Measurements from ENCODE around the gene MMP19.

MMP19 gene

DNA sequence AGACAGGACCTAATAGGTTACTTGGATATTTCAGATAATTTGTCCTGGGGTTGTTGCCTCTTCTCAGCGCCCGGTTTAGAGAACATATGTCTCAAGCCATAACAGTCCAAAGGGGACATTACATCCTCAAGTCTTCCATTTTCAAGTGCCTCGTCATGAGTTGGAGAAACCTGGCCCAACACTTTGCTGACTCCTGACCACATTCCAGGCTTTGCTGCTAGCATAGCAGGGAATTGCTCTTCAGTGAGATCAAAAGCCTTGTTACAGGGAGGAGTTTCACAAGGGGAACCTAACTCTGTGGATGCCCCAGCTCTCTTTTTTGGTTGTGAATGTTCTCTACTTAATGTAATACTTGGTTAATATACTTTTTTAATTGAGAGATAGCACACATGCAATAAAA lies 8.2 kb upstream of the MMP19 start:
- H3K36me3 ChIP-seq (ENCODE audit: control insufficient read depth in 4 of 4, insufficient read depth in 4 of 4, low read length in 3 of 4), result no peaks in the 10 kb centered on the region
- H3K9me3 ChIP-seq (ENCODE audit: control extremely low read depth in 1 of 5, control insufficient read depth in 4 of 5, insufficient read depth in 2 of 5, low read depth in 1 of 5, low read length in 4 of 5), result no peaks in the 10 kb centered on the region
- peaks cover 0 to 1% (median 0%) of the 10 kb centered on the region in 5 experiments for H3K27me3 ChIP-seq (replicated peaks in 2 of 5; ENCODE audit: control insufficient read depth in 4 of 5, insufficient read depth in 5 of 5, low read length in 4 of 5)
- DNase-seq, result no peak
- 100% methylated on average over 3 of the region's 3 CpGs for WGBS (ENCODE audit: insufficient coverage)
- no peak overlapping the region for H3K27ac ChIP-seq (ENCODE audit: insufficient read depth in 1 of 2, low read depth in 1 of 2, low read length in 2 of 2, poor library complexity in 1 of 2, severe bottlenecking in 2 of 2)
- H3K4me3 ChIP-seq (ENCODE audit: control insufficient read depth in 1 of 7, extremely low read depth in 1 of 7, insufficient read depth in 4 of 7, low read depth in 2 of 7, low read length in 6 of 7), result no peak overlapping the region
- ChIA-PET CTCF (no interaction called here), POLR2A (no interaction called here)
- peaks cover 0 to 23% (median 18%) of the 10 kb centered on the region in 4 experiments for H3K4me1 ChIP-seq (ENCODE audit: control extremely low read depth in 1 of 4, control insufficient read depth in 4 of 4, insufficient read depth in 4 of 4, low read length in 3 of 4)

DNA sequence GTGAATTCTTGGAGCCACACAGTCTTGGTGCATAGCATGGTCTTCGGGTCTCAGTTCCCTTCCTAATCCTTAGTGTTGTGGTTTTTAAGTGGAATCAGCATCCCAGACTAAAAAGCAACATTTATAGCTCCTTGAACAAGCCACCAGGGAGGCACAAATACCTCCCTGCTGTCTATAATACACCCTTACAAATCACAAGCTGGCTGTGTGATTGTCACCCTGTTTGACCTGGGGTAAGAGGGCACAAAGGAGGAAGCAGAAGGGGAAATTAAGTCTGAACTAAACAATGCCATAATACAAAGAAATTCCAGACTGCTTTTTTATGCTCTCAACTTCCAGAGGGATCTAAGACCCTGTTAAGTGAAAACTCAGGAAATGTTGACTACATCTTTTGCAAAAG lies 7.7 kb upstream of the MMP19 start:
- no CpG with 5 or more reads among the region's 1 CpG for WGBS (ENCODE audit: insufficient coverage)
- CTCF ChIA-PET, result no interaction called here

DNA sequence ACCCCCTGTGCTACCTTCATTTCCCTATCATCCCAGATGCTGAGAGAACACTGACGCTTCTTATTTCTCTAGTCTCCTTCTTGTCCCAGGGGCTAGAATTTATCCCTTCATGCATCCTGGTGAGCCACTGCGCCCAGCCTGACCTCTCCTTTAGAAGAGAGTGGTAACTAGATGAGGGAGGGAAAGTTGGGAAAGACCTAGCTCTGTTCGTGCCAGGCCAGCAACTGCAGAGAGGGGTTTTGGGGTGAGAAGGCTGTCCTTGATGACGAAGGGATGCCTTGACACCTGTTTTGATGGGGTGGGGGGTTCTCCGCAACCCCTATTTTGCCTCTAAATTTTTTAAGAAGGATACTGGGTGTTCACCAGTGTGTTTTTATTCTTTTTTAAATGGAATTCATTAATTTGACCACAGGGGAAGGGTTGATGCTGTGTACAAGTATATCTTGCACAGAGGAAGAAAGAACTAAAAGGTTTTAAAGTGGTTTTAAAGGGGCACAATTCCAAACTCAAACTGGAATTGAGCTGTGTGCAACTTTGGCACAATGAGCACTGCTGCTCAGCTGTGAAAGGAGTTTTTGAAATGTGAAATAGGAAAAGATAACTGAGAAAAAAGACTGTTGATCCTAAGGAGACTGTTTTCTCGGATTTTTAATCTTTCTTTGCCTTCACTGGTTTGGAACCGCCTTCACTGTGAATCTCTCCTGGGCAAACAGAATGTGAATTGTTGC lies 7.0 kb upstream of the MMP19 start:
- Histone ChIP-seq H3K27ac (ENCODE audit: insufficient read depth in 1 of 2, low read depth in 1 of 2, low read length in 2 of 2, poor library complexity in 1 of 2, severe bottlenecking in 2 of 2) (no peak overlapping the region), H3K27me3 (replicated peaks in 2 of 5; ENCODE audit: control insufficient read depth in 4 of 5, insufficient read depth in 5 of 5, low read length in 4 of 5) (peaks cover 0 to 1% (median 0%) of the 10 kb centered on the region in 5 experiments), H3K36me3 (ENCODE audit: control insufficient read depth in 4 of 4, insufficient read depth in 4 of 4, low read length in 3 of 4) (no peaks in the 10 kb centered on the region), H3K4me1 (ENCODE audit: control extremely low read depth in 1 of 4, control insufficient read depth in 4 of 4, insufficient read depth in 4 of 4, low read length in 3 of 4) (peaks cover 0 to 23% (median 18%) of the 10 kb centered on the region in 4 experiments), H3K4me3 (ENCODE audit: control insufficient read depth in 1 of 7, extremely low read depth in 1 of 7, insufficient read depth in 4 of 7, low read depth in 2 of 7, low read length in 6 of 7) (no peak overlapping the region), H3K9me3 (ENCODE audit: control extremely low read depth in 1 of 5, control insufficient read depth in 4 of 5, insufficient read depth in 2 of 5, low read depth in 1 of 5, low read length in 4 of 5) (no peaks in the 10 kb centered on the region)
- DNase-seq, result no peak
- ChIA-PET POLR2A (no interaction called here), CTCF (no interaction called here)
- WGBS (ENCODE audit: insufficient coverage), result 100% methylated on average over 4 of the region's 7 CpGs

More for the DNA sequence above, 7.7 kb upstream of the MMP19 start:
- peaks cover 0 to 1% (median 0%) of the 10 kb centered on the region in 5 experiments for H3K27me3 ChIP-seq (replicated peaks in 2 of 5; ENCODE audit: control insufficient read depth in 4 of 5, insufficient read depth in 5 of 5, low read length in 4 of 5)
- no peaks in the 10 kb centered on the region for H3K9me3 ChIP-seq (ENCODE audit: control extremely low read depth in 1 of 5, control insufficient read depth in 4 of 5, insufficient read depth in 2 of 5, low read depth in 1 of 5, low read length in 4 of 5)
- H3K27ac ChIP-seq (ENCODE audit: insufficient read depth in 1 of 2, low read depth in 1 of 2, low read length in 2 of 2, poor library complexity in 1 of 2, severe bottlenecking in 2 of 2), result no peak overlapping the region
- H3K4me3 ChIP-seq (ENCODE audit: control insufficient read depth in 1 of 7, extremely low read depth in 1 of 7, insufficient read depth in 4 of 7, low read depth in 2 of 7, low read length in 6 of 7), result no peak overlapping the region
- POLR2A ChIA-PET, result no interaction called here
- peaks cover 0 to 23% (median 18%) of the 10 kb centered on the region in 4 experiments for H3K4me1 ChIP-seq (ENCODE audit: control extremely low read depth in 1 of 4, control insufficient read depth in 4 of 4, insufficient read depth in 4 of 4, low read length in 3 of 4)
- DNase-seq, result no peak
- H3K36me3 ChIP-seq (ENCODE audit: control insufficient read depth in 4 of 4, insufficient read depth in 4 of 4, low read length in 3 of 4), result no peaks in the 10 kb centered on the region

DNA sequence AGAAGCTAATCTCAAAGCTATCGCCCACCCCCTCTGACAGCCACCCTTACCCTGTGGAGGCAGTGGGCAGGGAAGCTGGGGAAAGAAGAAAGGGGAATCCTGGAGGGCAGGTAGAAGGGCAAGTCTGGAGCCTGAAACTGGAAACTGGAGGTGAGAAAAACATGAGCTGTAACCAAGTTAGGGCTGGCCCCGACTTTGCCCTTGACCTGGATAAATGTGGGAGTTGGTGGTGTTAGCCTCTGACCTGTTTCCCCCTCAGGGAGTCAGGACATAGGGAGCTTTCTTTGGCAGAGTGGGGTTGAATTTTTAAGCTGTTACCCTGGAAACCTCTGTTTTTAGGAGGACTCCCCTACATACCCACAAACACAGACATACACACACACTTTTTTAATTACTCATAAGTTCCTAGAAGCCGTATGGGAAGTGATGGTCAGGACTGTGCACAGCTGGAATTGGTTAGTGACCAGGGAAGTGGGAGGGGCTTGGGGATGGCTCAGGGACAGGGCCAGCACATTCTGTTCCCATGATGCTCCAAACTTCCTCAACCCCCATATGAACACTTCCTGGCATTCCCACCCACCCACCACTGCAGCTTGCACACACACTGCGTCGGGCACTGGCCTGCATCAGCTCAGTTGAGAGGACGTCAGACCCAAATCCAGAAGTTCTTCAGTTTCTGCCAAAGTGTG lies 5.0 kb upstream of the MMP19 start:
- H3K4me1 ChIP-seq (ENCODE audit: control extremely low read depth in 1 of 4, control insufficient read depth in 4 of 4, insufficient read depth in 4 of 4, low read length in 3 of 4), result peaks cover 0 to 24% (median 19%) of the 10 kb centered on the region in 4 experiments
- H3K27ac ChIP-seq (ENCODE audit: insufficient read depth in 1 of 2, low read depth in 1 of 2, low read length in 2 of 2, poor library complexity in 1 of 2, severe bottlenecking in 2 of 2), result peak overlapping the region; percentile 38 to 71
- no peaks in the 10 kb centered on the region for H3K9me3 ChIP-seq (ENCODE audit: control extremely low read depth in 1 of 5, control insufficient read depth in 4 of 5, insufficient read depth in 2 of 5, low read depth in 1 of 5, low read length in 4 of 5)
- WGBS (ENCODE audit: insufficient coverage), result 20% methylated on average over 1 of the region's 6 CpGs
- CTCF ChIA-PET, result interaction anchor here (1.5 kb wide), 1 partner anchor 79 kb away, joined by 4 read pairs; no protein-coding TSS in a partner anchor
- POLR2A ChIA-PET, result no interaction called here
- H3K4me3 ChIP-seq (ENCODE audit: control insufficient read depth in 1 of 7, extremely low read depth in 1 of 7, insufficient read depth in 4 of 7, low read depth in 2 of 7, low read length in 6 of 7), result peak overlapping the region in 1 of 7 experiments; percentile 23
- H3K27me3 ChIP-seq (replicated peaks in 2 of 5; ENCODE audit: control insufficient read depth in 4 of 5, insufficient read depth in 5 of 5, low read length in 4 of 5), result peaks cover 0 to 1% (median 0%) of the 10 kb centered on the region in 5 experiments
- H3K36me3 ChIP-seq (ENCODE audit: control insufficient read depth in 4 of 4, insufficient read depth in 4 of 4, low read length in 3 of 4), result no peaks in the 10 kb centered on the region
- peak; percentile 17 to 69 (median 68) for DNase-seq

DNA sequence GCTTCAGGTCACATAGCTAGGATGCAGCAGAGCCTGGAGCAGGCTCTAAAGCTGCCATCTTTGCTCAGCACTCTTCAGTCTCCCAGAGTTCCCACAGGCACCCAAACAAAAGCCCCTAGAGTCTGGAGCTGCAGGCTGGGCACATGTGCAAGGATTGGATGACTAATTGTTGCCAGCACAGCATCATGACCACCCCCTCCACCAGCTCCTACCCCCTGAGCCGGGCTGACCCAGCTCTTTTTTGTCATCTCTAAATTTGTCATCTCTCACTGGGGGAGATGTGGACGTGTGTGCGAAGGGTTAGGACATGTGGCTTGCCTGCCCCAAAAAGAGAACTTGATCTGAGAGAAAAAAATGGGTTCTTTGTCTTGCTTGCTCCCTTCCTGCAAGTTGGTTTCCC lies 4.3 kb upstream of the MMP19 start:
- ChIA-PET POLR2A (interaction anchor here (0.9 kb wide), 1 partner anchor 12 kb away, joined by 3 read pairs; no protein-coding TSS in a partner anchor), CTCF (interaction anchor here (0.9 to 1.5 kb wide), 3 partner anchors 40 to 107 kb away, joined by 3 to 4 read pairs (median 3); no protein-coding TSS in a partner anchor)
- Histone ChIP-seq H3K9me3 (ENCODE audit: control extremely low read depth in 1 of 5, control insufficient read depth in 4 of 5, insufficient read depth in 2 of 5, low read depth in 1 of 5, low read length in 4 of 5) (no peaks in the 10 kb centered on the region), H3K27ac (ENCODE audit: insufficient read depth in 1 of 2, low read depth in 1 of 2, low read length in 2 of 2, poor library complexity in 1 of 2, severe bottlenecking in 2 of 2) (peak overlapping the region; percentile 38 to 71), H3K27me3 (replicated peaks in 2 of 5; ENCODE audit: control insufficient read depth in 4 of 5, insufficient read depth in 5 of 5, low read length in 4 of 5) (no peaks in the 10 kb centered on the region), H3K4me3 (ENCODE audit: control insufficient read depth in 1 of 7, extremely low read depth in 1 of 7, insufficient read depth in 4 of 7, low read depth in 2 of 7, low read length in 6 of 7) (no peak overlapping the region), H3K36me3 (ENCODE audit: control insufficient read depth in 4 of 4, insufficient read depth in 4 of 4, low read length in 3 of 4) (no peaks in the 10 kb centered on the region), H3K4me1 (ENCODE audit: control extremely low read depth in 1 of 4, control insufficient read depth in 4 of 4, insufficient read depth in 4 of 4, low read length in 3 of 4) (peaks cover 0 to 28% (median 19%) of the 10 kb centered on the region in 4 experiments)
- 79% methylated on average over 2 of the region's 3 CpGs for WGBS (ENCODE audit: insufficient coverage)
- DNase-seq, result peak; percentile 16 to 68 (median 62)

DNA sequence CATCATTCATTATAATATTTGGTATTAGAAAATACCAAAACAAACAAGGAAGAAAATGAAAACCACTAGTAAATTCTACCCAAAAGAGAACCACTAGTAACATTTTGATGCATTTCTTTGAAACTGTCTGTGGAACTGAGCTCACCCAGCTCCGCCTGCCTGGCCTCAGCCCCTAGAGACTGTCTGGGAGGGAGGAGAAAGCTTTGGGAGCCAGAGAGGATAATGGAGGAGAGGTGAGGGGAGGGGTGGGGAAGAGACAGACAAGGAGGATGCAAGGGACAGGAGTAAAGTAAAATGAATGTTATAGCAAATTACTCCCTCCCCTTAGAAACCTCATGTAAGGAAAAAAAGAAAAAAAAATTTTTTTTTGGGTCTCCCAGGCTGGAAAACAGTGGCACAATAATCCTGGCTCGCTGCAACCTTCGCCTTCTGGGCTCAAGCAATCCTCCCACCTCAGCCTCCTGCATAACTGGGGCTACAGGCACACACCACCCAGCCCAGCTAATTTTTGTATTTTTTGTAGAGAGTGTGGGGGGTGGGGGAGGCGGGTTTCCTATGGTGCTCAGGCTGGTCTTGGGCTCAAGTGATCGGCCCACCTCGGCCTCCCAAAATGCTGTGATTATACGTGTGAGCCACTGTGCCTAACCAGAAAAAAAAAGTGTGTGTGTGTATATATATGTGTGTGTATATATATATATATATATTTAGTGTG lies 3.2 kb upstream of the MMP19 start:
- 100% methylated on average over 2 of the region's 7 CpGs for WGBS (ENCODE audit: insufficient coverage)
- Histone ChIP-seq H3K36me3 (ENCODE audit: control insufficient read depth in 4 of 4, insufficient read depth in 4 of 4, low read length in 3 of 4) (no peaks in the 10 kb centered on the region), H3K4me1 (ENCODE audit: control extremely low read depth in 1 of 4, control insufficient read depth in 4 of 4, insufficient read depth in 4 of 4, low read length in 3 of 4) (peaks cover 0 to 28% (median 19%) of the 10 kb centered on the region in 4 experiments), H3K27me3 (replicated peaks in 2 of 5; ENCODE audit: control insufficient read depth in 4 of 5, insufficient read depth in 5 of 5, low read length in 4 of 5) (peaks cover 0 to 1% (median 0%) of the 10 kb centered on the region in 5 experiments), H3K27ac (ENCODE audit: insufficient read depth in 1 of 2, low read depth in 1 of 2, low read length in 2 of 2, poor library complexity in 1 of 2, severe bottlenecking in 2 of 2) (no peak overlapping the region), H3K9me3 (ENCODE audit: control extremely low read depth in 1 of 5, control insufficient read depth in 4 of 5, insufficient read depth in 2 of 5, low read depth in 1 of 5, low read length in 4 of 5) (no peaks in the 10 kb centered on the region), H3K4me3 (ENCODE audit: control insufficient read depth in 1 of 7, extremely low read depth in 1 of 7, insufficient read depth in 4 of 7, low read depth in 2 of 7, low read length in 6 of 7) (no peak overlapping the region)
- POLR2A ChIA-PET, result interaction anchor here (0.9 kb wide), 1 partner anchor 10 kb away, joined by 3 read pairs; no protein-coding TSS in a partner anchor
- CTCF ChIA-PET, result interaction anchor here (0.9 to 1.5 kb wide), 3 partner anchors 11 to 106 kb away, joined by 3 to 4 read pairs (median 3); no protein-coding TSS in a partner anchor
- DNase-seq, result no peak
